Body of pancreas (tissue), 4 donors: ENCODE data around the gene FARS2. TPM values are rescaled to one million over a fixed set of nuclear protein-coding genes. Genes with fewer than 3 reads are reported as not detected.

Experiments used
- ATAC-seq: fragments of 150-250 bp; one replicate; pipeline ENCODE4 v1.9.1; 2016
- DNase-seq, 4 donors: peaks; one replicate each; pipeline ENCODE4 v3.0.0-alpha.2; 2019
- H3K27ac ChIP-seq, 4 donors: fragments of 200-600 bp; sonication (generic); 1 replicate in 3 of 4; 2 replicates in 1 of 4; pipeline versions ENCODE4 v1.5.1 to v1.6.1; 2016 to 2019; ENCODE audit warnings: mild to moderate bottlenecking in 1 of 4, mixed read lengths in 1 of 4, moderate library complexity in 1 of 4
- H3K27me3 ChIP-seq, 2 donors: fragments of 200-600 bp; sonication (generic); one replicate each; pipeline ENCODE4 v1.6.0; 2016; ENCODE audit warnings: mild to moderate bottlenecking in 1 of 2
- H3K36me3 ChIP-seq, 2 donors: fragments of 200-600 bp; sonication (generic); replicated peaks in 1 of 2; 2 replicates each; pipeline ENCODE4 v1.5.1; 2016; ENCODE audit warnings: low read depth in 2 of 2; ENCODE audit not compliant: insufficient read depth in 1 of 2
- H3K4me1 ChIP-seq: fragments of 200-600 bp; sonication (generic); one replicate; pipeline ENCODE4 v1.6.0; 2016
- H3K4me3 ChIP-seq, 2 donors: fragments of 200-600 bp; sonication (generic); 1 replicate in 1 of 2; 2 replicates in 1 of 2; pipeline ENCODE4 v1.5.1; 2016 to 2019
- H3K9me3 ChIP-seq, 3 donors: fragments of 200-600 bp; sonication (generic); 1 replicate in 2 of 3; 2 replicates in 1 of 3; pipeline ENCODE4 v1.5.1; 2016
- POLR2A ChIP-seq, 3 donors: fragments of 450-650 bp; IDR thresholded peaks; one replicate each; pipeline ENCODE4 v1.6.1; 2016; ENCODE audit warnings: antibody characterized with exemption in 3 of 3, mild to moderate bottlenecking in 2 of 3
- WGBS, 2 donors: methylation state at CpG; one replicate each; pipeline ENCODE4 v1.1.5; 2017; 5-methylcytosine and 5-hydroxymethylcytosine counted together
- intact Hi-C: fragments of 100-400 bp; cut with DNase I; formaldehyde crosslinking; loops from one replicate; pipeline ENCODE4 v1.15.1; 2023
- total RNA-seq, 2 donors: library from RNA; depleted of rRNA; stranded (reverse); fragments of >200 nt; gene quantifications; one replicate each; pipeline ENCODE4 v1.1.0, GENCODE V29; 2016
- TF ChIP-seq, protein P1 (sequence below), 7 experiments: fragments of 450-650 bp in 4 of 7; fragments of 200-600 bp in 3 of 7; sonication (generic) in 3 of 7; IDR thresholded peaks; one replicate each; pipeline ENCODE4 v1.5.1; 2016 to 2019; ENCODE audit warnings: antibody characterized with exemption in 7 of 7

The FARS2 gene
- total RNA-seq, 2 donors from 2014 or later = 6.5 to 9.6 TPM

DNA sequence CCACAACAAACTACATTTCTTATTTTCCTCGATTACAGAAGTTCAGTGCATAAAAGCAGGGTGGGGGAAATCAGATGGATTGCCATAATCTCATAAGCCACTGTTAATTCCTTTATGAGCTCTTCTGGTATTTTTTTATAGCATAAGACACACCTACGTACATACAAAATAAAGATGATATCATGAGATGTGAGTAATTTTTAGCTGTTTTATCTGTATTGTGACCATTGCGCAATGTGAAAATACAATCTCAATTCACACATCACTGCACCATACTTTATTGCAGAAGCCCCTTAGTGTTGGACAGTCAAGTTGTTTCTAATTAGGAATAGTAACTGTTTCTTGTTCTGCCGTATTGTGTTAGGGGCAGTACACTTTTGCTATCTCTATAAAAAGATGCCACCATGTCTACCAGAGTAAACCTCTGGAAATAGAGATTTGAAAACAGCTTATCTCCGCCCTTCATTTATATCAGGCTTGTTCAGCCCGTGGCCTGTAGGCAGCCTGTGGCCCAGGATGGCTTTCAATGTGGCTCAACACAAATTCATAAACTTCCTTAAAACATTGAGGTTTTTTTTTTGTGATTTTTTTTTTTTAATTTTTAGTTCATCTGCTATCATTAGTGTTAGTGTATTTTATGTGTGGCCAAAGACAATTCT lies 90.4 kb downstream of the FARS2 start:
- WGBS, 2 donors = 83 to 92% methylated on average over 6 of the region's 6 CpGs
- no peaks in the 10 kb centered on the region for H3K9me3 ChIP-seq
- no peak overlapping the region for H3K4me3 ChIP-seq
- H3K4me1 ChIP-seq = no peaks in the 10 kb centered on the region
- no peaks in the 10 kb centered on the region for H3K36me3 ChIP-seq
- no peak overlapping the region for H3K27ac ChIP-seq
- H3K27me3 ChIP-seq = no peaks in the 10 kb centered on the region
- TF ChIP-seq, protein P1, sequence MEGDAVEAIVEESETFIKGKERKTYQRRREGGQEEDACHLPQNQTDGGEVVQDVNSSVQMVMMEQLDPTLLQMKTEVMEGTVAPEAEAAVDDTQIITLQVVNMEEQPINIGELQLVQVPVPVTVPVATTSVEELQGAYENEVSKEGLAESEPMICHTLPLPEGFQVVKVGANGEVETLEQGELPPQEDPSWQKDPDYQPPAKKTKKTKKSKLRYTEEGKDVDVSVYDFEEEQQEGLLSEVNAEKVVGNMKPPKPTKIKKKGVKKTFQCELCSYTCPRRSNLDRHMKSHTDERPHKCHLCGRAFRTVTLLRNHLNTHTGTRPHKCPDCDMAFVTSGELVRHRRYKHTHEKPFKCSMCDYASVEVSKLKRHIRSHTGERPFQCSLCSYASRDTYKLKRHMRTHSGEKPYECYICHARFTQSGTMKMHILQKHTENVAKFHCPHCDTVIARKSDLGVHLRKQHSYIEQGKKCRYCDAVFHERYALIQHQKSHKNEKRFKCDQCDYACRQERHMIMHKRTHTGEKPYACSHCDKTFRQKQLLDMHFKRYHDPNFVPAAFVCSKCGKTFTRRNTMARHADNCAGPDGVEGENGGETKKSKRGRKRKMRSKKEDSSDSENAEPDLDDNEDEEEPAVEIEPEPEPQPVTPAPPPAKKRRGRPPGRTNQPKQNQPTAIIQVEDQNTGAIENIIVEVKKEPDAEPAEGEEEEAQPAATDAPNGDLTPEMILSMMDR (IDR thresholded peaks at IDR 0.05) = no peak
- TF ChIP-seq POLR2A (IDR thresholded peaks at IDR 0.05) = no peak
- DNase-seq = no peak
- intact Hi-C loops = no loop called here
- no peak for ATAC-seq

DNA sequence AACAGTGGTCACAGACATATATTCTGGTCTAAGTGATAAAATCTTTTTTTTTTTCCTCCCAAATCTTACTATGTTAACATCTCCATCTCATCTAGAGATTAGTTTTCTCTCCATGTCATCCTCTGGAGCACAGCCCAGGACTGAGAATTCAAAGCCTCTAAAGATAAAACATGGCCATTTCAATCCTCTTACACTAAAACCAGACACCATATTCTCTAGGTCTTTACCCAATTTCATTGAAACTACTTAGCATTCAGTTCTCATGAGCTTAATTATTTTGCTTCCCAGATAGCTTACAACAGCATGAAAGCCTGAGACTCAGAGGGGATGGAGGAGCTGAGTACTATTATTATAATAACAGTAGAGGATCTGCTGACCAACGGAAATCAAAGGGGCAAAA lies 92.7 kb downstream of the FARS2 start:
- H3K4me3 ChIP-seq = no peak overlapping the region
- DNase-seq (no peak), ATAC-seq (no peak)
- H3K27ac ChIP-seq = no peak overlapping the region
- WGBS, 2 donors = 81 to 83% methylated on average over 1 of the region's 1 CpG
- TF ChIP-seq, protein P1 (IDR thresholded peaks at IDR 0.05) = no peak
- TF ChIP-seq POLR2A (IDR thresholded peaks at IDR 0.05) = no peak
- no peaks in the 10 kb centered on the region for H3K4me1 ChIP-seq
- H3K36me3 ChIP-seq = no peaks in the 10 kb centered on the region
- intact Hi-C loops = no loop called here
- no peaks in the 10 kb centered on the region for H3K9me3 ChIP-seq
- no peaks in the 10 kb centered on the region for H3K27me3 ChIP-seq

DNA sequence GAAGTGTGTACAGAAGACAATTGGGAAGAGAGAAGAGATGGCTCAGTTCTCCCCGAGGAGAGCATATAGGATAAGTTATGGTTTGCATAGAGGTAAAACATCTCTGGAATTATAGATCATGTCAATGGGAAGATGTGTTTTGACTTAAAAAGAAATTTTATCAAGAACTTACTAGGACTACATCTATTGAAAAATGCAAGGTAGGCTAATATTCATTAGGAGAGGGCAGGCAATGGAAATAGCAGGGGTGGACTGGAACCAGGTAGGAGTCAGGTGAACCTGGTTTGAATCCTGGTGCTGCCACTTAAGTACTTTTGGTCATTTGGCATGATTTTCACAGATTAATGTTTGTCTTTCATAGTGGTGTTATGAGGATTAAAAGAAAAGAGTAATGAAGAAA lies 96.2 kb downstream of the FARS2 start:
- ATAC-seq = no peak
- intact Hi-C loops = no loop called here
- WGBS, 2 donors = 90 to 100% methylated on average over 1 of the region's 1 CpG
- Histone ChIP-seq H3K4me3 (no peak overlapping the region), H3K27ac (no peak overlapping the region), H3K9me3 (no peaks in the 10 kb centered on the region), H3K36me3 (no peaks in the 10 kb centered on the region), H3K27me3 (no peaks in the 10 kb centered on the region), H3K4me1 (no peaks in the 10 kb centered on the region)
- no peak for TF ChIP-seq POLR2A (IDR thresholded peaks at IDR 0.05)
- TF ChIP-seq, protein P1 (IDR thresholded peaks at IDR 0.05) = no peak
- DNase-seq = no peak

DNA sequence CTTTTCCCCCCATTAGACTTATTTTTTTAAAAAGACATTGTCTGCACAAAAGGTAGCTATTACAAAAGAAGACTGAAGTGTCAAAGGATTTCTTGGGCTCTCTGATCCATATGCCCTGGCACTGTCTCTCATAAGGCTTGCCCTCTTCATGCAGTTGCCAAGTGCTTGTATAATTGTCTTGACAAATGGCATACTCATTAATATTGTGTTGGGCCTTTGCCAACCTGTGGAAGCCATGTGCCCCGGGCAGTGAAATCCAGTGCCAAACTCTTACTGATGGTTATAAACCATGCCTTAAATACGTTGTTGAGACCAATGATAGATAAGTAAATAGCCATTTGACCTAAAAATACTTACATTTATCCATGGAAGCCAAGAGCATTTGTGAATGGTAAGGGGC lies 98.1 kb downstream of the FARS2 start:
- H3K4me3 ChIP-seq = no peak overlapping the region
- H3K9me3 ChIP-seq = no peaks in the 10 kb centered on the region
- TF ChIP-seq, protein P1 (IDR thresholded peaks at IDR 0.05) = no peak
- no peak for TF ChIP-seq POLR2A (IDR thresholded peaks at IDR 0.05)
- no peaks in the 10 kb centered on the region for H3K27me3 ChIP-seq
- intact Hi-C loops = no loop called here
- peak in 2 of 4 donors; percentile 10 to 13 for DNase-seq
- no peak for ATAC-seq
- 26 to 47% methylated on average over 2 of the region's 2 CpGs for WGBS, 2 donors
- H3K27ac ChIP-seq = no peak overlapping the region
- no peaks in the 10 kb centered on the region for H3K4me1 ChIP-seq
- no peaks in the 10 kb centered on the region for H3K36me3 ChIP-seq

DNA sequence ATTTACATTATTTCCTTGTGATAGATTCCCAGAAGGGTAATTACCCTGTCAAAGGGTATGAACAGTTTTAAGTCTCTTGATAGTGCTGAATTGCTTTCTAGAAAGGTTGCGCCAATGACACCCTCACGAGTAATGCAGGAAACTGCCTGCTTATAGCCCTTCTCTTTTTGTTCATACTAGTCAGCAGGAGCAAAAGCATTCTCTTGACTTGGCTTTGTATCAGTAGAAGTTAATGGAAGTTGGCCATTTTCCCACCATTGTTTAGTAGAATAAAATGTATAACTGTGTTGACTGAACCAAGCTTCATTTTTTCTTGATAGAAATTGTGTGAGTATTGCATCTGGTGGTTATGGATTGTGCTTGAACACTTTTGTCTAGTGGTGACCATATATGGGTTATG lies 100.1 kb downstream of the FARS2 start:
- ATAC-seq (no peak), DNase-seq (no peak)
- Histone ChIP-seq H3K9me3 (no peaks in the 10 kb centered on the region), H3K27me3 (no peaks in the 10 kb centered on the region), H3K27ac (no peak overlapping the region), H3K4me3 (no peak overlapping the region), H3K4me1 (no peaks in the 10 kb centered on the region), H3K36me3 (no peaks in the 10 kb centered on the region)
- 71 to 78% methylated on average over 2 of the region's 2 CpGs for WGBS, 2 donors
- intact Hi-C loops = no loop called here
- no peak for TF ChIP-seq POLR2A (IDR thresholded peaks at IDR 0.05)
- TF ChIP-seq, protein P1 (IDR thresholded peaks at IDR 0.05) = no peak
